ENCODE data around the gene ZDHHC18. TPM values are rescaled to one million over a fixed set of nuclear protein-coding genes. Genes with fewer than 3 reads are reported as not detected.

ZDHHC18 gene
- total and polyA plus RNA-seq, 2 of the 8 experiments (the other 6 are each of a cell fraction or from before 2014, with no cell fraction given) = 29.7 to 49.8 TPM

DNA sequence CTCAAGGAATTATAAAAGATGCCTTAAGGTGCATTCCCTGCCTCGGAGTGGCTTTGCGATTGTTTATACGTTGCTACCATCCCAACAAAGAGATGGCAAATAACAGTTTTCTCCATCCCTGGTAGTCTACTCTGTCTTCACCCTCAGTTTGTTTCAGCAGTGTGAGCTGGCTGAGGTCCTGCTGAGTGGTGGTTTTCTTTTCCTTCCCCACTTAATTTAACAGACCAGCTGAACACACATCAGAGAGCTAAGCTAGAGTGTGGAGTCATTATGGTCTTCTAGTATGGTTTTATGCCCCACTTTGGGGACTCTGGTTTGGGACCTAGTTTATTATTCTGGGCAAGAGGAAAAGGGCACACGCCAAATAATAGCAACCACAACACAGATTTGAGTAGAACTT lies 36.6 kb upstream of the ZDHHC18 start:
- H3K14ac ChIP-seq (ENCODE audit: insufficient read length) = no peak overlapping the region
- ChIA-PET CTCF (ENCODE audit: partially characterized antibody) (interaction anchor here (0.6 to 6.9 kb wide), 26 partner anchors 10 to 251 kb away, joined by 3 to 121 read pairs (median 8); no protein-coding TSS in a partner anchor), POLR2A (ENCODE audit: partially characterized antibody) (interaction anchor here (0.7 to 0.8 kb wide), 2 partner anchors 18 to 113 kb away, joined by 3 read pairs; no protein-coding TSS in a partner anchor)
- H3K18ac ChIP-seq (ENCODE audit: extremely low read depth, low read length) = no peak overlapping the region
- H2BK12ac ChIP-seq (ENCODE audit: low read depth, low read length) = no peak overlapping the region
- H3K23me2 ChIP-seq (ENCODE audit: low read depth, low read length) = peaks cover 14% of the 10 kb centered on the region
- no peaks in the 10 kb centered on the region for H4K20me1 ChIP-seq (replicated peaks in 1 of 2; ENCODE audit: control insufficient read depth in 1 of 2, insufficient read depth in 2 of 2, low read length in 2 of 2)
- H4K8ac ChIP-seq (ENCODE audit: extremely low read depth, insufficient read depth, low read length) = no peak overlapping the region
- peaks cover 0 to 8% (median 3%) of the 10 kb centered on the region in 4 experiments; a peak in 6 of 8 replicates for H3K36me3 ChIP-seq (ENCODE audit: control insufficient read depth in 2 of 4, insufficient read depth in 4 of 4, low read length in 3 of 4)
- no peak overlapping the region for H3K4me2 ChIP-seq (ENCODE audit: insufficient read depth in 1 of 2, low read depth in 2 of 2, low read length in 2 of 2)
- H3K27me3 ChIP-seq (replicated peaks in 1 of 4; ENCODE audit: control insufficient read depth in 3 of 4, extremely low read depth in 1 of 4, insufficient read depth in 3 of 4, low read length in 3 of 4) = no peaks in the 10 kb centered on the region
- H3K79me1 ChIP-seq (ENCODE audit: low read depth, low read length) = no peaks in the 10 kb centered on the region
- H3K27ac ChIP-seq (ENCODE audit: low read depth, low read length) = no peak overlapping the region
- H3K56ac ChIP-seq (replicated peaks; ENCODE audit: insufficient read length, low read depth, low read length) = no peak overlapping the region
- 94% methylated on average over 4 of the region's 4 CpGs; no CpG with 5 or more reads in 1 of the 2 experiments for WGBS, 2 experiments (ENCODE audit: extremely low coverage in 1 of 2, insufficient coverage in 1 of 2, insufficient read length in 1 of 2, insufficient replicate concordance in 2 of 2, low coverage in 1 of 2, low lambda C conversion rate in 2 of 2, missing lambda C conversion rate in 1 of 2)
- no peaks in the 10 kb centered on the region for H3K9me3 ChIP-seq (ENCODE audit: insufficient read depth in 2 of 2, low read depth in 1 of 2, low read length in 1 of 2)
- no peak overlapping the region for H3K4me3 ChIP-seq (ENCODE audit: extremely low read depth in 1 of 4, insufficient read depth in 2 of 4, low read depth in 3 of 4, low read length in 4 of 4)
- H2BK20ac ChIP-seq (ENCODE audit: low read length) = no peak overlapping the region
- H2BK5ac ChIP-seq (ENCODE audit: low read depth, low read length) = no peak overlapping the region
- DNase-seq (ENCODE audit: low read depth in 1 of 2, low spot score in 2 of 2) = no peak
- no peak overlapping the region for H3K4ac ChIP-seq (replicated peaks; ENCODE audit: insufficient read length, low read depth, low read length)
- no peak overlapping the region for H2AK5ac ChIP-seq (ENCODE audit: low read depth, low read length)
- peaks cover 3 to 18% (median 12%) of the 10 kb centered on the region in 4 experiments; a peak in 6 of 7 replicates for H3K4me1 ChIP-seq (replicated peaks in 1 of 4; ENCODE audit: control insufficient read depth in 3 of 4, insufficient read depth in 4 of 4, low read length in 3 of 4)
- H3K79me2 ChIP-seq (ENCODE audit: control insufficient read depth in 1 of 2, insufficient read depth in 2 of 2, low read length in 2 of 2) = no peaks in the 10 kb centered on the region
- FAIRE-seq = no peak
- no peak overlapping the region for H4K5ac ChIP-seq (ENCODE audit: insufficient read length, low read depth, low read length)
- no peak overlapping the region for H2BK120ac ChIP-seq (replicated peaks; ENCODE audit: low read depth, low read length)
- H3K23ac ChIP-seq (ENCODE audit: insufficient read length) = no peak overlapping the region
- no peak overlapping the region for H4K91ac ChIP-seq (replicated peaks; ENCODE audit: insufficient read length, low read length)
- H2AFZ ChIP-seq (ENCODE audit: low read length) = no peak overlapping the region
- H3K9ac ChIP-seq (replicated peaks in 1 of 4; ENCODE audit: extremely low read depth in 1 of 4, low read depth in 3 of 4, low read length in 3 of 4) = no peak overlapping the region
- no peak for TF ChIP-seq POLR2AphosphoS5 (IDR thresholded peaks at IDR 0.05; ENCODE audit: low read depth, low read length)
- no peak for TF ChIP-seq HDAC2 (IDR thresholded peaks at IDR 0.05; ENCODE audit: borderline replicate concordance in 1 of 2, low read depth in 2 of 2, low read length in 2 of 2)
- TF ChIP-seq CHD2 (IDR thresholded peaks at IDR 0.05; ENCODE audit: low read length) = no peak
- TF ChIP-seq CREB1 (IDR thresholded peaks at IDR 0.05) = no peak
- TF ChIP-seq TEAD4 (IDR thresholded peaks at IDR 0.05; ENCODE audit: low read depth, low read length) = no peak
- no peak for TF ChIP-seq MAFK (IDR thresholded peaks at IDR 0.05; ENCODE audit: low read depth, low read length)
- TF ChIP-seq NRF1 (IDR thresholded peaks at IDR 0.05; ENCODE audit: low read depth, low read length) = no peak
- no peak for TF ChIP-seq NANOG (IDR thresholded peaks at IDR 0.05; ENCODE audit: insufficient read depth, low read depth, low read length, poor library complexity, severe bottlenecking)
- no peak for TF ChIP-seq RXRA (IDR thresholded peaks at IDR 0.05; ENCODE audit: insufficient read depth, low read depth, low read length)
- TF ChIP-seq SRF (IDR thresholded peaks at IDR 0.05; ENCODE audit: low read depth, low read length) = no peak
- no peak overlapping the region for H2BK15ac ChIP-seq (ENCODE audit: low read length)

Data from H1 (cell line).